ENCODE measurements around the gene MAB21L2.

DNA sequence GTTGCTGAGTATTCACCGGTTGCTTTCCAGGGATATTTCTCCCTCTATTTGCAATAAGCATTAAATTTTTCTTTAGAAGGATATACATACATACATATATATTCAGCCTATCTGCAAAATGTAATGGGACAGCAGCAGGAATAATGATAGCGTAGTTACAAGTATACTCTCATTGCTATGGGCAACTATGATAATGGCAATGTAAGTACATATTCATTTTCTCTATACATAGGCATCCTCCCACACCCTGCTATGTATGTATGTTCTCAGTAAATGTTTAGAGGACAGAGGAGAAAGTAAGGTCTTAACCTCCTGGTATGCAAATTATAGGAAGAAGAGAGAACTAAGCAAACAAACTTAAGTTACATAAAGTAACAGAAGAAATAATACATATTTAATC lies 19.7 kb upstream of the MAB21L2 start:
- TF ChIP-seq, protein P1, sequence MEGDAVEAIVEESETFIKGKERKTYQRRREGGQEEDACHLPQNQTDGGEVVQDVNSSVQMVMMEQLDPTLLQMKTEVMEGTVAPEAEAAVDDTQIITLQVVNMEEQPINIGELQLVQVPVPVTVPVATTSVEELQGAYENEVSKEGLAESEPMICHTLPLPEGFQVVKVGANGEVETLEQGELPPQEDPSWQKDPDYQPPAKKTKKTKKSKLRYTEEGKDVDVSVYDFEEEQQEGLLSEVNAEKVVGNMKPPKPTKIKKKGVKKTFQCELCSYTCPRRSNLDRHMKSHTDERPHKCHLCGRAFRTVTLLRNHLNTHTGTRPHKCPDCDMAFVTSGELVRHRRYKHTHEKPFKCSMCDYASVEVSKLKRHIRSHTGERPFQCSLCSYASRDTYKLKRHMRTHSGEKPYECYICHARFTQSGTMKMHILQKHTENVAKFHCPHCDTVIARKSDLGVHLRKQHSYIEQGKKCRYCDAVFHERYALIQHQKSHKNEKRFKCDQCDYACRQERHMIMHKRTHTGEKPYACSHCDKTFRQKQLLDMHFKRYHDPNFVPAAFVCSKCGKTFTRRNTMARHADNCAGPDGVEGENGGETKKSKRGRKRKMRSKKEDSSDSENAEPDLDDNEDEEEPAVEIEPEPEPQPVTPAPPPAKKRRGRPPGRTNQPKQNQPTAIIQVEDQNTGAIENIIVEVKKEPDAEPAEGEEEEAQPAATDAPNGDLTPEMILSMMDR (IDR thresholded peaks at IDR 0.05) = no peak
- TF ChIP-seq EZH2 (IDR thresholded peaks at IDR 0.05) (no peak), EZH2phosphoT487 (IDR thresholded peaks at IDR 0.05) (no peak)
